Activated CD4-positive, alpha-beta T cell treated with anti-CD3 and anti-CD28 coated beads, Interleukin-2, Interleukin-6, amounts not matched to agents 100 ng/mL and 50 ng/mL, durations not matched to agents 16 hours and 8 hours (primary cell): ENCODE data around the gene SUN3.
A peak's percentile ranks its signal among the peaks of the same experiment; 100 is the strongest.
"Not testable (repeated sequence)": the region's sequence is repeated elsewhere in the genome, so short reads cannot be mapped to it uniquely, and the experiment has no call there.

ENCODE experiments used
- DNase-seq: peaks from one replicate; pipeline ENCODE4 v3.0.0-alpha.2; 2020

The SUN3 gene

DNA sequence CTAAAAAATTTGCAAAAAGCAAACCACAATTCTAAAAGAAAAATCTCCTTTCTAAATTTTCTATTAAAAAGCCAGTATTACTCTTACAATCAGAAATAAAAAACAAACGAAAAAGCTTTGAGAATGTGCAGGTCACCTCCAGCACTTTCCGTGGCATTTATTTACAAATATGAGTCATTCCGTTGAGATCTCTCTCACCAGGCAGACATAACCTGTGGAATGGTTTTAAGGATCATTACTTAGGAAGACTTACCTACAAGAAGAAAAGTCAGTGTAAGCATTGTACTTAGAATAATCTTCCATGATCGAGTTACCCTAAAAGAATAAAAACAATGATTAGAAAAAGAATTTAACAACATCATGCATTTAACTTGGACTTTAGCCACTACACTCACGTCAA, 3.3 kb downstream of the SUN3 start:
- DNase-seq, result no peak

DNA sequence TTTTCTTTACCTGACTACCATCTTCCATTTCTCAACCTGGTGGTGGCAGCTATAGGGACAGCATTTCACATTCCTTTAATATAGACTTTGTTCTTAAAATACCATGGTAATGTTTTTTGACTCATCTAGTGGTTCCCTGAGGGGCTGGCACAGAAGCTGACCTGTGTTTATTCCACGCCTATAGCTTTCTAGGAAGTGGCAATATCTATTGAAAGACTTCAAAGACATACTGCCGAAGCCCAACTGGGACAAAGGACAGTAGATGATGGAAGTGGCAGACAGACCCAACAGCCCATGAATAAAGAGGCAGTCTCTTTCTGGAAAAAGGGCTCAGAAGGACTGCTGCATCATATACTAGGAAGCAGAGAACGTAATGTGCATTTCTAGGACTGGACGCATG, 11.2 kb downstream of the SUN3 start:
- DNase-seq, result no peak

- DNase-seq, result no peak
Measured at GRCh38 chr7:48016641-48017040, 12.3 kb downstream of the SUN3 start.

- no peak for DNase-seq
Measured at GRCh38 chr7:48011951-48012350, 17.0 kb downstream of the SUN3 start.

- DNase-seq, result no peak
Measured at GRCh38 chr7:48011323-48011722, 17.6 kb downstream of the SUN3 start.

GRCh38 chr7:48009954-48010353, 19.0 kb downstream of the SUN3 start:
- DNase-seq, result no peak

GRCh38 chr7:48009257-48009656, 19.6 kb downstream of the SUN3 start:
- no peak for DNase-seq

DNA sequence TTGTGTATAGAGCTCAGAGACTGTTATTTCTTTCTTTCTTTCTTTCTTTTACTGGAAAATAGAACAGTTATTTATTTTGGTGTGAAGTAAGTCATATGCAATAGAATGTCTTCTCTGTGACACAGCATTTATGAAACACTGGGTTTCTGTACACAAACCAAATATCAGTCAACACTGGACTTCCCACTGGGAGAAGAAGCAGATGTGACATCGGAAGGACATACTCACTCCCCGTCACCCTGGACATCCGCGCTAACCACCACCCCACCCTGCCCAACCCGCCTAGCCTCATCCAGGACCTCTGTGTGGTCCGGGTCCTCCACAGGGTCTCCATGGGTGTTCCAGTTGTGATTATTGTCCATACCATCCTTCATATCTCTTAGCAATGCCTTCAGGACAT, 22.0 kb downstream of the SUN3 start:
- no peak for DNase-seq

- DNase-seq, result no peak
Measured at GRCh38 chr7:48004638-48005037, 24.3 kb downstream of the SUN3 start.

GRCh38 chr7:48004032-48004431, 24.9 kb downstream of the SUN3 start:
- DNase-seq, result no peak

- not testable (repeated sequence) for DNase-seq
Measured at GRCh38 chr7:48000164-48000563, 28.7 kb downstream of the SUN3 start.

- DNase-seq, result no peak
Measured at GRCh38 chr7:47999413-47999812, 29.5 kb downstream of the SUN3 start.

DNA sequence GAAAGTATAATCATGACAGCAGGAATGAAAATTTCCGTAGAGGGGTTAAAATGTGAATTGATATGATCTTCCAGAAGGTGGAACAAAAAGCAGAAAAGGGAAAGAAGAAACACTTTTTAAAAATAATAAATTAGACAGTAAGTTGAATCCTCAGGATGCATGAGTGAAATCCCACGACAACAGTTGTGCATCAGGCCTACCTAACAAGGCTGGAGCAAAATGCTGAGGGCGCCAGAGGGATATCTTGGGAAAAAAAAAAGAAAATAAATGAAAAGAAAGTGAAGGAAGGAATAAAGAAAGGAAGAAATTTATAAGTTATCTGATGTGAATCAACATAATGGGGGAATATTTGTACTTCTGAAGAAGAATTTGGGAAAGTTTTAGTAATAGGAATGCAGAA, 36.5 kb downstream of the SUN3 start:
- DNase-seq, result no peak

DNA sequence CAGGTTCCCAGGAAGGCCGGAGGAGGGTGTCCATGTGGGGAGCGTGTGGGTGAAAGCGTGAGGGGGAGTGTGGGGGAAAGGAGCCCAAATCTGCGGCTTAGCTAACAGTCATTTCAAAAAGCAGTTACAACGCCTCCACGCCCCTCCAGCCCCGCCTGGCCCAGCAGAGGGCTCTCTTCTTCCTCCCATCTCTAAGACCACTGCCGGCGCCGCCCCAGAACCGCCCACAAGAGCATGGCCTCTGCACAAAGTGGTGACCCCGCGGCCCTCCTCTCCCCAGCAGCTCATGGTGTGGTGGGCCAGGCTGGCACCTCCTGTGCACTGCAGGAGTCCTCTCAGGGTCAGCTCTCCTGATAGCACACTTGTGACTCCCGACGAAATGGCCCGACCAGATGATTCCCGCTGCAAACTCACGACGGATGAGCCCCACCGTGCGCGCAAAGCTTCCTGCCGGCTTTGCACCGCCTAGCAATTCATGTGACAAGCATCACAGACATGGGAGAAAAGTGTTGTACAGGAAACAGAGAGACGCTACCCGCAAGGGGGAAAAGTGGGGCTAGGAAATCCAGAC, 37.1 kb downstream of the SUN3 start:
- peak; percentile 91 for DNase-seq

GRCh38 chr7:47991270-47991669, 37.6 kb downstream of the SUN3 start:
- DNase-seq, result no peak

- no peak for DNase-seq
Measured at GRCh38 chr7:47990592-47990991, 38.3 kb downstream of the SUN3 start.

- DNase-seq, result not testable (repeated sequence)
Measured at GRCh38 chr7:47989607-47990400, 39.1 kb downstream of the SUN3 start.

DNA sequence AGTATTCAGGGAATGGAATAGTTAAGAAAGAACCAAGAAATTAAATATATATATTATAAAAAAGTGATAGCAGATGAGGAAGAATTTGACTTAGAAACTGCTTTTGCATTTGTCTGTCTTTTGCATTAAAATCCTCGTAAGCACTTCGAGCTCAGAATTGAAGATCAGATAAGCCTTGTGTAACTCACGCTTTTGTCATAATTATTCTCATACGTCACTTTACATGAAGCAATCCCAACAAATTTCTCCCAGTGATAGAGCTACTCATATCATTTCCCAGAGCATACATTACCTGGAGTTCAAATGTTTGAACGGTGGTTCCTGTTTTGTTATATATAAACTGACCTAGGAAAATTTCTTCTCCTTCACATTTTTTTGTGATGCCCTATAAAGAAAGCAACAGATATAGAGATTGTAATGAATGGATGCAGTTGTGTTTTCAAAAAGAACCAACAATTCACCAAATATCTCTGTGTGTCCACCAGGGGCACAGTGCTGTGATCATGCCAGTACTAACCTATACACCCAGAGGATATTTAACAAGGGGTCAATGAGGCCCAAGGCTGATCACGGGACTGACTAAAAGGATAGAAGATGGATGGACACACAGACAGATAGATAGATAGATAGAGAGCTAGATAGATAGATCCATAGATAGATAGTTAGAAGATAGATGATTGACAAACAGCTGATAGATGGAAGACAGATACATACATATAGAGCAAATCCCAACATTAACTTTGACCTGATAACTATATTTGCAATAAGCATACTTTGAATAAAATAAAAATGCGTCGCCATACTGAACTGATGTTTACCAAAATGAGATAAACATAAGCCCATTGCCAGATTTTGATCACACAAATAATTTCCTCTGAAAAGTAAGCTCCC, 40.2 kb downstream of the SUN3 start:
- no peak for DNase-seq

DNA sequence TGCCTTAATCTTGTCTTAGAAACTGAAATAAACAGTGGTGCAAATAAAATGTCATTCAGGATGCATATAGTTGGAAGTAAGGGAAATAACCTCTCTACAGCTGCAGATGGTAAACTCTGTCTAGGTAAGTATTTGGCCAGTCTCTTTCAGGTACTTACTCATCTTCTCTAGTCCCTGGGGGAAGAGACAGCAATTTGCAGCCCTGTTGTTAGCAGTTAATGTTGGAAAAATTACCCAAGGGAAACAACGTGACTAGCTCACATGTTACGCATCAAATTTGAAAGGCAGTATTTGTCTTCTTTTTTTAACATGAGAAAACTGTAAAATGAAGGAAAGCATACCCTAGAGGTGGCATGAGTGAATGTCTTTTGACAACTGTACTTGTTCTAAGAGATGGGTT, 46.3 kb downstream of the SUN3 start:
- no peak for DNase-seq

- DNase-seq, result not testable (repeated sequence)
Measured at GRCh38 chr7:47980648-47981047, 48.3 kb downstream of the SUN3 start.

- no peak for DNase-seq
Measured at GRCh38 chr7:47979832-47980181, 49.1 kb downstream of the SUN3 start.

DNA sequence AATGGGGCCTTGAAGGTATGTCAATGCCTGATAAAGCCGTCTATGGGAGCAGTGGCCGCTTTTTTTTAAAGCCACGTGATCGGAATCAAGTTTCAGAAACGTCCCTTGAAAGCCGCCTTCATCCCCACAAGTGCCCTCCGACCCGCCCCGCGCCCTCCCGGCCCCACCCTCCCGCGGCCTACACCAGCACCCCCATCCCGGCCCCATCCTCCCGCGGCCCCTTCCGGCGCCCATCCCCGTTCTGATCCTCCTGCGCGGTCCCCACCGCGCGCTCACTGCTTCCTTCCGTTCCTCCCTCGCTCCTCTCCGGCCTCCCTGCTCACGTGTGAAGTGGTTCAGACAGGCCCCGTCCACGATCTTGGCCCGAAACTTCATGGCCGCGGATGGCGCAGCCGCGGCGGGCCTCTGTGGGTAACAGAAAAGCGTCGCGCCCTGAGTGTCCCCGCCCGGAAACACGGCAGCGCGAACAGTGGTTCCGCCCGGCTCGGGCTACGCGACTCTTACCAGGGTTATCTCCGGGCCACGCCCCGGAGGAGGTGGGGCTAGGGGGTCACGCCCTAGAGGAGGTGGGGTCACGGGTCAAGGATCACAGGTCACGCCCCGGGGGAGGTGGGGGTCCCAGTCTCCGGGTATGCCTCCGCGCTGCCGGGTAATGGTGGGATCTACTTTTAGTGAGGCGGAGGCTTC, 49.6 kb downstream of the SUN3 start, which contains the start of gene HUS1:
TSS of gene HUS1 (minus strand) at position 471 of the 687 bp plus-strand sequence. CDS start at position 375, 96 bp downstream.
- peak; percentile 97 for DNase-seq

DNA sequence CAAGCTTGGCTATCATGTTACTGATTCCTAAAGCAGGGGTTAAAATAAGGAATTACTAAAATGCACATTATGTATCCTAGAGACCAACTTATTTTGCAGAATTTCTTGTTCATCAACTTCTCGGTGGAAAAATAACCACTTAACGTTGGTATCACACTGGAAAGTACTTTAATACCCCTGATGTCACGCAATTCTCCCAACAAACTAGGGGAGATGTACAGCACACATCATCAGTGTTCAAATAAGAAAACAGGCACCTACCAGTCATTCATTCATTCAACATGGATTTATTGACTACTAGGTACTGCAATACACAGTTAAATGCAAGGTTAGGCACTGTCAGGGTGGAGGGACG, 50.1 kb downstream of the SUN3 start:
- no peak for DNase-seq
